GM19452 (cell line): ENCODE results near the gene SMARCA4.

Experiments used
- ATAC-seq: cut with Tn5 transposase; IDR thresholded peaks from one replicate; pipeline ENCODE4 v1.9.1; 2021; ENCODE audit not compliant: unreplicated experiment

Gene SMARCA4

GRCh38 chr19:11007385-11007784, 46.6 kb downstream of the SMARCA4 start:
- ATAC-seq: no peak

GRCh38 chr19:11007962-11008532, 47.2 kb downstream of the SMARCA4 start:
- ATAC-seq: no peak

- ATAC-seq: no peak
These were observed 49.2 kb downstream of the SMARCA4 start for GRCh38 chr19:11010041-11010440.

DNA sequence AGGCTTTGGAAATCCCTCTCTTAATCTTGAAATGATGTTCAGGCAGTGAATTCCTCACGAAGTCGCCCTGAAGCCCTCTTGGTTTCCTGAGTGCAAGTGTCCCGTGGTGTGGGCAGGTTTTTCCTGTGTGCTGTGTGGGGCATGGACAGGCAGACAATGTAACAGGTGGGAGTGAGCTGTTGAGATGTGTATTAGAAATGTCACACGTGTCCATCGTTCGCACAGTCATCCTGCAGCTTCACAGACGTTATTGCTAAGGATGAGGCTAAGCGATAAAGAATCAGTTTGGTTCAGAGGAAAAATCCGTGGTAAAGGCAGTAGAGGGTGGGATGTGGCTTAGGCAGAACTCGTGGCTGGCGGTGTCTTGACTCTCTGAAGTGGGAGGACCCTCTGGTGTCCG, 51.7 kb downstream of the SMARCA4 start:
- no peak for ATAC-seq

GRCh38 chr19:11013771-11014170, 52.9 kb downstream of the SMARCA4 start:
- ATAC-seq: no peak

GRCh38 chr19:11014403-11014911, 53.6 kb downstream of the SMARCA4 start:
- ATAC-seq: no peak

- no peak for ATAC-seq
These were observed 55.8 kb downstream of the SMARCA4 start for GRCh38 chr19:11016631-11017030.

DNA sequence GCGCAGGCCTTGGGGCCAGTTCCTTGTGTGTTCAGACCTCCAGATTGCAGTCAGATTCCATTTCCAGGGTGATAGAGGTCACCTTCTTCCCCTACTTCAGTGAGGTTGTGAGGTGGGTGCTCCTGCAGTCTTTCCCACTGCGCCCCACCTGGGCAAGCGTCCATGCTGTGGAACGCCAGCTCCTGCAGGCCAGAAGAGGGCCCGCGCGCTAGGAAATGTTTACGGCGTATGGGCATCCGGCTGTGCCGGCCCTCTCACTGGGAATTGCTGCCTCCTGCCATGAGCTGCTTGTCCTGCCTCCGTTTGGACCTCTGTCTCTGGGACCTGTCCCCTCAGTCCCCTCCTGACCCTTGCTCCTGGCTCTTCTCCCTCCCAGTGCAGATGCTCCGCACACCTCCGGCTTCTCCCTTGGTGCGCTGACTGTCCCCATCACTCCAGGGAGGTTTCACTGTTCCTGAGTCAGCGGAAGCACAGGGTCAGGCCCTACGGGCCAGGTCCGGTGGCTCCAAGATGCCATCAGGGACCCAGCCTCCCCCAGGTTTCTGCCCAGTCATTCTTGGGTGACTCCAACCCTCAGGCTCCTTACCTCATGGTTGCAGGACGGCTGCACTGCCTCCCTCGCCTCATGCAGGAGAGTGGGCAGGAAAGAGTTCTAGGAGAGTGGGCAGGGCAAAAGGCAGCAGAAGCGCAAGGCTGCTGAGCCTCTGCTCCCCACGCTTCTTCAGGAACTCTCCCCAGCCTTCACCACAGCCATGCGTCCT, 56.6 kb downstream of the SMARCA4 start:
- ATAC-seq: no peak

- no peak for ATAC-seq
These were observed 57.3 kb downstream of the SMARCA4 start for GRCh38 chr19:11018179-11018578.

- no peak for ATAC-seq
These were observed 57.9 kb downstream of the SMARCA4 start for GRCh38 chr19:11018763-11019162.

DNA sequence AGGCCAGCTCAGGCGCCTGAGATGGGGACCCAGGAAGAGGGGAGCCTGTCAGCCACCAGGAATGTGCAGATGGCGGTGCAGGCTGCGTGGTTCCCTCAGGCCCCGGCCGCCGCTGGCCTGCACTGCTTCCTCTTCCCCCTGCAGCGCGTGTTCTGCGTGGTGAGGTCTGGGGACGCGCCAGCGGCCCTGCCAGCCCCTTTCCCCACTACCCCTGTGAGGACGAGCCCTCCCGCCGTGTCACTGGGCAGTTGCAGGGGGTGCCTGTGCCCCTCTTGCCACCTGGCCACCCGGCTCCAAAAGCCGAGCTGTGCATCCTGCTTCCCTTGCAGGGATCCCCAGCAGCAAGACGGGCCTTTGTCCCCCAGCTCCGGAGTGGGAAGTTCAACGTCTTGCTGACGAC, 58.4 kb downstream of the SMARCA4 start:
- ATAC-seq: no peak

- no peak for ATAC-seq
These were observed 59.0 kb downstream of the SMARCA4 start for GRCh38 chr19:11019824-11020223.

DNA sequence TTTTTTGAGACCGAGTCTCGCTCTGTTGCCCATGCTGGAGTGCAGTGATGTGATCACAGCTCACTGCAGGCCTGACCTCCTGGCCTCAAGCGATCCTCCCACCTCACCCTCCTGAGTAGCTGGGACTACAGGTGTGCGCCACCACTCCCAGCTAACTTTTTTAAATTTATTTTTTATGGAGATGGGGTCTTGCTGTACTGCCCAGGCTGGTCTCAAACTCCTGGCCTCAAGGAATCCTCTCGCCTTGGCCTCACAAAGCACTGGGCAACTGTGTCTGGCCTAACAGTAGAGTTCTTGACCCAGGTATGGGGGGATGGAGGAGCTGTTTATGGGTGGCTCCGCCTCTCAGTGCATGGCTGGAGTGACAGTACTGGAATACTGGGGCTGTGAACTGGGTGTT, 59.6 kb downstream of the SMARCA4 start:
- ATAC-seq: no peak

- ATAC-seq: no peak
These were observed 60.3 kb downstream of the SMARCA4 start for GRCh38 chr19:11020982-11021759.

GRCh38 chr19:11021760-11022144, 60.9 kb downstream of the SMARCA4 start:
- ATAC-seq: no peak

DNA sequence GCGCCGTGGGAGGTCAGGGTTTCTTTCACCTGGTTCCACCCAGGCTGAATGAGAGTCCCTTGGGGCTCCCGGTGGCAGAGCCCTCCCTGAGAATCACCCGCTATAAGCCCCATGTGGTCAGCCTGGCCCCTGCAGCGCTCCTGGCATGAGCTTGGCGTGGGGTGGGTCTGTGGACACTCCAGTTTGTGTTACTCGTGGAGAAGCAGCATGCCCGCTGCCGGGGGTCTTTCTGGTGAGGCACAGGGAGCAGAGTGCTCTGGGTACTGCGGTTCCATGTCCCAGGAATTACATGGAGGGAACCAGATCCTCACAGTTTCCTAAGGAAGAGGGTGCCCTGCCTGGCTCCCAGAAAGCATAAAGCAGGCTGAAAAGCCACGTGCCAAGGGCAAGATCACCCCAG, 62.2 kb downstream of the SMARCA4 start:
- ATAC-seq: no peak

DNA sequence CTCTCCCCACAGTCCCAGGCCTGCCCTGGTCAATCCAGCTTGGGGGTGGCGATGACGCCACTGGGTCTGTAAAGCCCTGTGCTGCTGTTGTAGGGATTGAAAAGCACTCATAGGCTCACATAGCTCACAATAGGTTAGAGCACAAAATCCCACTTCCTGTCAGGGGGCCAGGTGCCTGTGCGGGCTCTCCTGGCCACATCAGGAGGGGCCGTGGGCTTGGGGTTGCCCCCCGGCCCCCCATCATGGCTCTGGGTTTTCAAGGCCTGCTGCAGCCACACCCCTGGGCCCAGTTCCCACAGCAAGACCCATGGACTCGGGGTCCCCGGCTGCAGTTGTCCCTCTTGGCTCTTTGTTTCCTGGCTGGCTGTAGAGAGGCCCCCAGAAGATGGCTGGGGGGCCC, 62.9 kb downstream of the SMARCA4 start:
- no peak for ATAC-seq

DNA sequence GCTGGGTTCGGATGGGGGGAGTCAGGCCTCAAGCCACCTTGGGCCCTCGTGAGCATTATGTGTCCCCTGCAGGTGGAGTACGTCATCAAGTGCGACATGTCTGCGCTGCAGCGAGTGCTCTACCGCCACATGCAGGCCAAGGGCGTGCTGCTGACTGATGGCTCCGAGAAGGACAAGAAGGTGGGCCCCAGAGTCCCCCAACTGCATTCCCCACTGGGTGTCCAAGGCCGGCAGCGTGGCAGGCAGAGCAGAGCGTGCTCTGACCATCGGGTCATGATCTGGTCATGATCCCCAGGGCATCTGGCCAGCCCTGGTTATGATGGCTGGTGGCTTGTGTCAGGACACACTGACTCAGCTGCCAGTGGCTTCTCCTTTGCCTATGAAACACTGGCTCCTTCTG, 63.4 kb downstream of the SMARCA4 start:
- no peak for ATAC-seq

DNA sequence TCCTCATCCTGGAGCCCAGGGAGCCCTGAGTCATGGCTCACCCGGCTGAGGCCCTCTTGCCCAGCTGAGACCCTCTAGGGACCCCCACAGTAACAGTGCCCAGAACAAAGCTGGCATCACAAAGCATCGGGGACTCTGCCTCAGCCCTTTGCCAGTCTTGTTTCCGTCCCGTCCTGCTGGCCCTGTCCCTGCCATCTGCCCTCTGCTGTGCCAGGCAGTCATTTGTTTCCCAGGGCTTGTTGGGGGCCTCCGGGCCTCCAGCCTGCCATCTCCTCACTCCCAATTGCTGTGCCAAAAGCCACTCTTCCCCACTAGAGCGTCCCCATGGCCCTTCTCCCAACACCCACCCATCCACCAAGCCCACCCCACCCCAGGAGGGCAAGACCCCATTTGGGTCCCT, 64.2 kb downstream of the SMARCA4 start:
- ATAC-seq: no peak

GRCh38 chr19:11025445-11025844, 64.6 kb downstream of the SMARCA4 start:
- ATAC-seq: no peak

DNA sequence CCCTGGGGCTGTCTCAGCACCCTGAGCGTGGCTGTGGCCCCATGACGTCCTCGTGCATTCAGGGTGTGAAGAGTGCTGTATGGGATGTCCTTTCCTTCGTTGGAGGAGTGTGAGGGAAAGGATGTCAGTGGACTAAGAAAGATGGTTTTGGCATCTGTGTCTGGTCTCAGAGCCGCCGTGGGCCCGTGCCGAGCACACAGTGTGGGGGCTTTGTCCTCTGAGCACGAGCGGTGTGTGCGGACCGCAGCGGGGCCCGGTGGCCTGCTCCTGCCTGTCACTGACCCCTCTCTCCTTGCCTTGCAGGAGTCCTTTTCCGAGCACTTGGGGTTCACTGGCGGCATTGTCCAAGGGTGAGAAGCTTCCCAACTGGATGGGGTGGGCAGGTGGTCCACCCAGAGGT, 65.2 kb downstream of the SMARCA4 start:
- no peak for ATAC-seq

DNA sequence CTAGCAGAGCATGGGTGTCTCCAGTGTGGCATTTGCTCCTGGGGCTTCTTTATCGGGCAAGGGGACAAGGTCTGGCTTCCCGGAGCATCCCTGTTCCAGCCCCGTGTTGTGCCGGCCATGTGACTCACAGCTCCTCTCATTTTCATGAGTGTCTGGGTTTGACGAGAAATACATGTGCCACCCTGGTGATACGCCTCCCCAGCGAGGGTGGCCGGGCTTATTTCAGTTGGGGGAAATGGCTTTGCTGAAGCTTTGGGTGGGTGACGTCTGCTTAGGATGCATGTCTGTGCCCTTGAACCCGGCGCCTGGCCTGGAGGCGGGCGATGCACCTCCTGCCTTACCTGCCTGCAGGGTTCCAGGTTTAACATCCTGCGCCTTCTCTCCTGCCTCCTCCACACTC, 66.6 kb downstream of the SMARCA4 start:
- no peak for ATAC-seq
